DMS153 (cell line): ENCODE data around the gene NEK6.

Source experiments
- DNase-seq: peaks from one replicate; lab custom pipeline; 2025; lab: John Stamatoyannopoulos, UW

The NEK6 gene

GRCh38 chr9:124261736-124262648 lies 4.2 kb downstream of the NEK6 start:
- no peak for DNase-seq

GRCh38 chr9:124262649-124262972 lies 4.9 kb downstream of the NEK6 start:
- DNase-seq, result no peak

GRCh38 chr9:124263213-124263612 lies 5.5 kb downstream of the NEK6 start:
- DNase-seq, result no peak

DNA sequence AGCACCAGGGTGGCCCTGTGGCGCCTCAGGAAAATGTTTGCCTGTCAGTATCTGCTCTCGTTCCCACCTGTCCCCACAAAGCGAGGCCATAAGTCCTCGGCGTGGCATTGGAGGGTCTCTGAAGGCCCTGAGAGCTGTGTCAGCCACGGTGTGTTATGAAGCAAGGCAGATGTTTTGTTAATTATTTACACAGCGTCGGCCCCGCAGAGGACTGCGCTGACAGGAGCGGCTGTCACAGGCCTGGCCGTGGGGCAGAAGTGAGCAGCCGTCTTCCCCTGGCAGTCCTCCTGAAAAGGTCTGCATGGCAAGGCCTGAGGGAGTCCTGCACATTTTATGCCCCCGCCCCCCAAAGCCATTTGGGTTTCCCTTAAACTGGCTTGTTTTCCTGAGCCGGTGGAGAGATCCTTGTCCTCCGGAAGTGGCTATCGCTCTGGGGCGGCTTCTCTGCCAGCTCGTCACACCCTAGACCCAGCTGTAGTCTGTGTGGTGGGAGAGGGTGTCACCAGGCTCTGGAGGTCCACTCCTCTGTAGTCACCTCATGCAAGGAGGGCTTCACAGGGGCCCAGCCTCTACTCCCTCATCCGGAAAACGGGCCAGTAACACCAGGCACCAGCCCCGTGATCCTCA lies 6.2 kb downstream of the NEK6 start:
- DNase-seq, result no peak

DNA sequence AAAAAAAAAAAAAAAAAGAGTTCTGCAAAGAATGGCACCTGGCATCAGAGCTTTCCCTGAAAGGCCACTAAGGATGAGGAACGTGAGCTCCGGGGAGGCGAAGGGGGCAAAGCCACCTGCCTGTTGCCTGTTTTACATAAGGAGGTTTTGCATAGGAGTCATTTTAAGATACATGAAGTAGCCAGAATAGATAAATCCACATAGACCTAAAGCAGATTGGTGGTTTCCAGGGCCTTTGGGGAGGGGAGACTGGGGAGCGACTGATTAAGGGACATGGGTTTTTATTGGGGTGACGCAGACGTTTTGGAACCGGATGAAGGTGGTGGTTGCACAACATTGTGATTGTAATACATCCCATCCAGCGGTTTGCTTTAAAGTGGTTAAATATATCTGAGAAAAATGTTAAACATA lies 7.1 kb downstream of the NEK6 start:
- DNase-seq, result no peak

- DNase-seq, result no peak
These were observed 7.8 kb downstream of the NEK6 start for GRCh38 chr9:124265551-124265950.

DNA sequence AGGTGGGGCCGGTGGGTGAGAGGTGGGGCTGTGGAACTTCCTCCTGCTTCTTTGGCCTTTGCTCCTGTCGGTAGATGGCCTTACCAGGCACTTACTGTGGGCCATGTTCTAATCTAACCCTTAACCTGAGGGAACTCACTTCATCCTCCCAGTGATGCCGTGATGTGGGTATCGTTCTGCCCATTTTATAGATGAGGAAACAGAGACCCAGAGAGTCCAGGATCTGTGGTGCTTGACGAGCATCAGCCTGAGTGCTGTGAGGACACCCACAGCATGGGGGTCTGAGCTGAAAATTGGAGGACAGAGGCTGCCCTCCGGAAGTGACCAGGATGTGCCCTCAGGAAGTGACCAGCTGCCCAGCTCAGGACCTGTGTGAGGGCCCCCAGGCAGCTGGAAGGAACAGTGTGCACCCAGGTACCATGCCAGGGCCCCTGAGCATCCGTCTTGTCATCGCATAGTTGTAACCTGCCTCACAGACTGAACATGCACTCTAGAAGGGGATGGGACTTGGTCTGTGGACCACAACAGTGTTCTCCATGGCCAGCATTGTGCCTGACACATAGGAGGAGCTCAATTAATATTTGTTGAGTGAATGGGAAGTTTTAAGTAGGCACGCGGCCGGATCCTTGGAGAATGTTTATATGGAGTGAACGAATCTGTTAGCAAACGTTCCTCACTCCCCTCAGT lies 8.5 kb downstream of the NEK6 start:
- no peak for DNase-seq

- no peak for DNase-seq
These were observed 9.1 kb downstream of the NEK6 start for GRCh38 chr9:124266826-124267201.

DNA sequence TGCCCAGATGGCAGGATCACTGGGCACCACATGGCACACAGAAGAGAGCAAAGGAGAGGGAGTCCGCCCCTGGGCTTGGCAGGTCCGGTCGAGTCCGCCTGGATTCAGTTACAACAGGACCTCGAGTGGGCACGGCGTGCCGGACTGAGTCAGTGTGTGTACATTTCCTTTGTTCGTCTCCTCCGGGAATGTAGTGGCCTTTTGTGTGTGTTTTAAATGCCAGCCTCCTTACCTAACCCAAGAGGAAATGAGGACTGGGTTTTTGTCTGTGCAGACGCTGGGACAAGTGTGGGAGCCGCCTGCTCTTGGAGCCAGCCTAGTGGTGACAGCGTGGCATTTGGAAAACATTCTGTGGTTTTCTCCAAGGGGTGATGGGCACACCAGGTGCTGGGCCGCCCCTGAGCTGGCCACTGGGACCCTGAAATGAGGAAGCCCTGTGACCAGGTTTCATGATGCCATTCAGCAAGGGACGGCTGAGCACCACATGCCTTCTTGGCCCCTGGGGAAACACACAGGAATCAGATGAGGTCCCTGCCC lies 9.6 kb downstream of the NEK6 start:
- DNase-seq, result peak; percentile 87

GRCh38 chr9:124268248-124268647 lies 10.5 kb downstream of the NEK6 start:
- no peak for DNase-seq

- DNase-seq, result no peak
These were observed 10.9 kb downstream of the NEK6 start for GRCh38 chr9:124268661-124269060.

GRCh38 chr9:124269556-124269955 lies 11.8 kb downstream of the NEK6 start:
- DNase-seq, result no peak

DNA sequence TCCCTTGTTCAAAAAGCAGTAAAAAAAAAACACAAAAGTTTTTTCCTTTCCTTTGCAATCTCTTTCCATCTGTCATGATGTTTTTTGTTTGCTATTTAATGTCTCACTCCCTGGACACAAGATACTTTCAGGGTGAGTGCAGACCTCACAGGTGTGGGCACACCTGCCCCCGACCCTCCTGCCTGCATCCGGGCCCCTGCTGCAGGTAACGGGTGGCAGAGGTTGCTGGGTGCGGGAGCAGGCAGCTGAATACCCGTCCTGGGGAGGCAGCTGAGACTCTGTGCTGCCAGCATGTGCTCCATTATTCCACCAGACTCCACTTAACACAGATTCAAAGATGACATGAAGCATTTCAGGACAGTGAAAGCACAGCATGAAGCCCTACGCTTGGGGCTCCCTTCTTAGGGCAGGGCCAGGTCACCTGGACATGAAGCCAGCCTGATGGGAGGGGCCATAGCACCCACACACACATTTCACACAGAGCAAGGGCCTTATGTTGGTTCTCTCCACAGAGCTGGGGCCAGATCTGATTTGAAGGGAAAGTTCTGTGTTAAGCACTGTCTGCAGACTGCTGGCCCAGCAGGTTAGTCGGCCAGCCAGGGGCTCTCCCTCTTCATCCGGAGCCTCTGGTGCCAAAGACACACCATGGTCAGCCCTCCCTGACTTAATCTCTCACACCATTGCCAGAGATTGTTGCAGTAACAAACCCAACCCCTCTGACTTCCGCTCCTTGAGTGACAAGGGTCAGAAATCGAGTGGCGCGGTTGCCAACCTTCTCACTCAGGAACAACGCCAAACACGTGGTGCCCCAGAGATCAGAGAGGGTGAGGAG lies 13.0 kb downstream of the NEK6 start:
- DNase-seq, result no peak

- peak; percentile 36 for DNase-seq
These were observed 13.9 kb downstream of the NEK6 start for GRCh38 chr9:124271660-124272059.

DNA sequence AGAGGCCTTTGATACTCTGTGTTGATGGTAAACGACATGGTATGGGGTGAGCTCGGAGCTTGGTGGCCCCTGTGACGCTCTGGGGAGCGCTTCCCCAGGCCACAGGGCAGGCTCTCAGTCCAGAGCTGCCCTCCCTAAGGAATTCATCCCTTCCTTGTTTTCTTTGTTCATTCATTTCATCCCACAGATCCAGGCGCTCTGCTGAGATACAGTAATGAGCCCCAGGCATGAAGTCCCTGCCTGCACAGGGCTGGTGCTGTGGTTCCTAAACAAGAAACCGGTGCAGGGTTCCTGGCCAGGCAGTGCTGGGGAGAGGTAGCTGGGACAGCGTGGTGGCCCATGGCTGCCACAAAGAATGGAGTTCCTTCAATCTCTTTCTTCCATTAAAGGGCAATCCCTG lies 14.4 kb downstream of the NEK6 start:
- no peak for DNase-seq

DNA sequence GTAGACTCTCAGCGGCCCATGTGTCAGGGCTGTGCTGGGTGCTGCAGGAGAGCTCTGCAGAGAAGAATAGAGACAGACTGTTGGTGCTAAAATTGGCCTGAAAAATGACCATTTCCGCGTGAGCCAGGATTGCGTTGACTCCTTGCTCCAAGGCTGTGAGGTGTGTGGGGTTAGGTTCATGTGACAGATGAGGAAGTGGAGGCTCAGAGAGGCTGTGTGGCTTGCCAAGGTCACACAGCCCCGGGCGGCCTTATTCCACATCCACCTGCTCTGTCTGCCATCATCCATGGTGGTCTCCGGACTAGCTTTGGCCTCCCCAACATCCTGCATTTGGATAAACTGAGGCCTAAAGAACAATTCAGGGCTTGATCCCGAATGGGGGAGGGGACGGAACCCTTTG lies 15.2 kb downstream of the NEK6 start:
- no peak for DNase-seq

GRCh38 chr9:124273427-124274160 lies 15.8 kb downstream of the NEK6 start:
- DNase-seq, result no peak

- no peak for DNase-seq
These were observed 16.5 kb downstream of the NEK6 start for GRCh38 chr9:124274226-124274625.

GRCh38 chr9:124274738-124275137 lies 17.0 kb downstream of the NEK6 start:
- DNase-seq, result no peak

GRCh38 chr9:124277420-124277819 lies 19.7 kb downstream of the NEK6 start:
- no peak for DNase-seq

DNA sequence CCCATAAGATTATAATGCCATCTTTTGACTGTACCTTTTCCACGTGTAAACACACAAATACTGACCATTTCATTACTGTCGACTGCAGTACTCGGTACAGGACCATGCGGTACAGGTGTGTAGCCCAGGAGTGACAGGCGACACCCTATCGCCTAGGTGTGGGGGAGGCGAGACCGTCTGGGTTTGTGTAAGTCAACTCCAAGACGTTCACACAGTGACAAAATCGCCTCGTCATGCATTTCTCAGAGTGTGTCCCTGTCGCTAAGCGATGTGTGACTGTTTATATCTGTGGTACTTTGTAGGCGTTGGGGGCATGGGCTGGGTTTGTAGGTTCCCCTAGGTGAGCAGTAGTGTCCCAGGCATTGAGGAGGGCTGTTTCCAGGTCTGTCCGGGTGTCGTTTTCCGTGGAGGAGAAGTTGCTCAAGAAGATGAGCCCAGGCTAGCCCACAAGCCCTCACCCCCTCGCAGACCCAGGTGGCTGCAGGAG lies 20.3 kb downstream of the NEK6 start:
- DNase-seq, result no peak
